Measurements from ENCODE around the gene ITFG1. TPM values are rescaled to one million over a fixed set of nuclear protein-coding genes. Genes with fewer than 3 reads are reported as not detected.

The ITFG1 gene
- total RNA-seq, 2 experiments from 2014 or later, result 16.5 to 16.7 TPM

GRCh38 chr16:47132308-47132707 is 328.6 kb downstream of the ITFG1 start:
- TF ChIP-seq, protein P1, sequence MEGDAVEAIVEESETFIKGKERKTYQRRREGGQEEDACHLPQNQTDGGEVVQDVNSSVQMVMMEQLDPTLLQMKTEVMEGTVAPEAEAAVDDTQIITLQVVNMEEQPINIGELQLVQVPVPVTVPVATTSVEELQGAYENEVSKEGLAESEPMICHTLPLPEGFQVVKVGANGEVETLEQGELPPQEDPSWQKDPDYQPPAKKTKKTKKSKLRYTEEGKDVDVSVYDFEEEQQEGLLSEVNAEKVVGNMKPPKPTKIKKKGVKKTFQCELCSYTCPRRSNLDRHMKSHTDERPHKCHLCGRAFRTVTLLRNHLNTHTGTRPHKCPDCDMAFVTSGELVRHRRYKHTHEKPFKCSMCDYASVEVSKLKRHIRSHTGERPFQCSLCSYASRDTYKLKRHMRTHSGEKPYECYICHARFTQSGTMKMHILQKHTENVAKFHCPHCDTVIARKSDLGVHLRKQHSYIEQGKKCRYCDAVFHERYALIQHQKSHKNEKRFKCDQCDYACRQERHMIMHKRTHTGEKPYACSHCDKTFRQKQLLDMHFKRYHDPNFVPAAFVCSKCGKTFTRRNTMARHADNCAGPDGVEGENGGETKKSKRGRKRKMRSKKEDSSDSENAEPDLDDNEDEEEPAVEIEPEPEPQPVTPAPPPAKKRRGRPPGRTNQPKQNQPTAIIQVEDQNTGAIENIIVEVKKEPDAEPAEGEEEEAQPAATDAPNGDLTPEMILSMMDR (IDR thresholded peaks at IDR 0.05), result no peak
- ATAC-seq, result no peak
- intact Hi-C loops (cut with micrococcal nuclease), result no loop called here
- ChIA-PET POLR2A (no interaction called here), CTCF (interaction anchor here (1.7 kb wide), 1 partner anchor 9 kb away, joined by 10 read pairs; no protein-coding TSS in a partner anchor)
- peaks cover 5% of the 10 kb centered on the region for H3K4me1 Mint-ChIP-seq (ENCODE audit: low read depth)
- DNase-seq, result no peak
- H3K4me3 Mint-ChIP-seq, result no peak overlapping the region
- H3K27me3 Mint-ChIP-seq, result peaks cover 7% of the 10 kb centered on the region
- no peak overlapping the region for H3K27ac Mint-ChIP-seq
- H3K36me3 Mint-ChIP-seq (ENCODE audit: low read depth), result no peaks in the 10 kb centered on the region
- no peaks in the 10 kb centered on the region for H3K9me3 Mint-ChIP-seq

DNA sequence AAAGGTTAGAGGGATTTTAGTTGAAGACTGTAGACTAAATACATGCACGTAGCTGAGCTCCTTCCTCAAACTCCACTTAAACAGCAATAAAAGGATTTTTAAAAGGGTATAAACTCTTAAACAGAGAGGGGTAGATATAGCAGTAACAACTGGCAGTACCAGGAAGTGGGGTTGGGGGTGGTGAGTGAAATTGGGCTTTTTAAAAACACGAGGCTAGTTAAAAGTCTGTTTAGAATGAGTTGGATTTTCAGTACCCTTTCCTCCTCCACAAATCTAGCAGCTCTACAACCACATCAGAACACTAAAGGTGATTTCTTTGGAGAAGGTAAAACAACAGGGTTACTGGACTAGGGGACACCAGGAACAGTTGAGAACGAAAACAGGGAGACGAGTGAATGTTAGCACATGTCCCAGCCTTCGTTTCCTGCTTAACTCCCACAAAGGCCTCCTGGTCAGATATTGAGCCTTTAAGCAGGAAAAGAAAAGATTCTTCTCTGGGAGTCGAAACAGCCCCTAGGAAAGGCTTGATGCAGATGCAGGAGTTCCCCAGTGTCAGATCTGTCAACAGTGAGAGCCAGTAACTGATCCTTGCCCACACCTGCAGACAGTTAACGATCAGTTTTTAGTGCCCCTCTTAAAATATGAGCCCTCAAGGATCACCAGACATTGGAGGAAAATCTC is 331.0 kb downstream of the ITFG1 start:
- CTCF ChIA-PET, result interaction anchor here (3.0 kb wide), 1 partner anchor 12 kb away, joined by 11 read pairs; no protein-coding TSS in a partner anchor
- TF ChIP-seq, protein P1 (IDR thresholded peaks at IDR 0.05), result no peak
- H3K36me3 Mint-ChIP-seq (ENCODE audit: low read depth), result peaks cover 5% of the 10 kb centered on the region

GRCh38 chr16:47127541-47127940 is 333.3 kb downstream of the ITFG1 start:
- intact Hi-C loops (cut with micrococcal nuclease), result no loop called here
- no peaks in the 10 kb centered on the region for H3K9me3 Mint-ChIP-seq
- H3K36me3 Mint-ChIP-seq (ENCODE audit: low read depth), result peaks cover 5% of the 10 kb centered on the region
- TF ChIP-seq, protein P1 (IDR thresholded peaks at IDR 0.05), result no peak
- ChIA-PET CTCF (interaction anchor here (1.3 to 3.0 kb wide), 2 partner anchors 14 to 16 kb away, joined by 3 to 11 read pairs; partner anchors contain the start of gene NETO2), POLR2A (no interaction called here)
- H3K4me1 Mint-ChIP-seq (ENCODE audit: low read depth), result peaks cover 5% of the 10 kb centered on the region
- DNase-seq, result no peak
- no peak overlapping the region for H3K4me3 Mint-ChIP-seq
- no peak for ATAC-seq
- no peak overlapping the region for H3K27ac Mint-ChIP-seq
- peaks cover 12% of the 10 kb centered on the region for H3K27me3 Mint-ChIP-seq

More for the DNA sequence above, 331.0 kb downstream of the ITFG1 start:
- Mint-ChIP-seq H3K4me3 (no peak overlapping the region), H3K27me3 (peaks cover 12% of the 10 kb centered on the region), H3K9me3 (no peaks in the 10 kb centered on the region), H3K4me1 (ENCODE audit: low read depth) (peaks cover 5% of the 10 kb centered on the region), H3K27ac (no peak overlapping the region)
- POLR2A ChIA-PET, result no interaction called here
- intact Hi-C loops (cut with micrococcal nuclease), result no loop called here
- no peak for DNase-seq
- no peak for ATAC-seq

DNA sequence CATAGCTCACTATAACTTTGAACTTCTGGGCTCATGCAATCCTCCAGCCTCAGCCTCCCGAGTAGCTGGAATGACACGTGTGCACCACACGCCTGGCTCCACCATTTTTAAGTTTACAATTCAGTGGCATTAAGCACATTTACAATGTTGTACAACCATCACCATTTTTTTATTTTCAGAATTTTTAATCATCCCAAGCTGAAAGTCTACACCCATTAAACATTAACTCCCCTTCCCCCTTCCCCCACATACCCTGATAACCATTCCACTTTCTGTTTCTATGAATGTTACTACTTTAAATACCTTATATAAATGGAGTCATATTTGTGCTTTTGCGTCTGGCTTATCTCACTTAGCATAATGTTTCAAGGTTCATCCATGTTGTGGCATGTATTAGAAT is 335.1 kb downstream of the ITFG1 start:
- H3K27me3 Mint-ChIP-seq, result peaks cover 12% of the 10 kb centered on the region
- peaks cover 8% of the 10 kb centered on the region for H3K36me3 Mint-ChIP-seq (ENCODE audit: low read depth)
- ChIA-PET CTCF (interaction anchor here (0.7 to 3.7 kb wide), 3 partner anchors 16 to 88 kb away, joined by 3 to 13 read pairs (median 5); no protein-coding TSS in a partner anchor), POLR2A (no interaction called here)
- H3K4me3 Mint-ChIP-seq, result no peak overlapping the region
- intact Hi-C loops (cut with micrococcal nuclease), result no loop called here
- no peaks in the 10 kb centered on the region for H3K9me3 Mint-ChIP-seq
- no peak for ATAC-seq
- H3K4me1 Mint-ChIP-seq (ENCODE audit: low read depth), result peaks cover 4% of the 10 kb centered on the region
- DNase-seq, result no peak
- no peak overlapping the region for H3K27ac Mint-ChIP-seq
- TF ChIP-seq, protein P1 (IDR thresholded peaks at IDR 0.05), result no peak

- CTCF ChIA-PET, result interaction anchor here (1.2 to 2.1 kb wide), 2 partner anchors 29 to 75 kb away, joined by 12 to 13 read pairs; no protein-coding TSS in a partner anchor
- H3K4me3 Mint-ChIP-seq, result no peak overlapping the region
- H3K27me3 Mint-ChIP-seq, result no peaks in the 10 kb centered on the region
- peaks cover 13% of the 10 kb centered on the region for H3K4me1 Mint-ChIP-seq (ENCODE audit: low read depth)
- TF ChIP-seq, protein P1 (IDR thresholded peaks at IDR 0.05), result no peak
- H3K27ac Mint-ChIP-seq, result no peak overlapping the region
- DNase-seq, result no peak
- POLR2A ChIA-PET, result interaction anchor here (1.0 kb wide), 1 partner anchor 31 kb away, joined by 3 read pairs; the partner anchor contains the start of gene NETO2
- no peak for ATAC-seq
- H3K9me3 Mint-ChIP-seq, result no peaks in the 10 kb centered on the region
- H3K36me3 Mint-ChIP-seq (ENCODE audit: low read depth), result peaks cover 2% of the 10 kb centered on the region
- intact Hi-C loops (cut with micrococcal nuclease), result no loop called here
Observed at GRCh38 chr16:47113130-47113529, 347.7 kb downstream of the ITFG1 start.

All from activated CD8-positive, alpha-beta T cell treated with anti-CD3 and anti-CD28 coated beads for 36 hours (primary cell).